ENCODE results near the gene KCNH4.

Gene KCNH4

GRCh38 chr17:42135664-42136653 is 45.0 kb downstream of the KCNH4 start:
- no peak for DNase-seq

- DNase-seq: no peak
Observed at GRCh38 chr17:42135151-42135550, 45.8 kb downstream of the KCNH4 start.

DNA sequence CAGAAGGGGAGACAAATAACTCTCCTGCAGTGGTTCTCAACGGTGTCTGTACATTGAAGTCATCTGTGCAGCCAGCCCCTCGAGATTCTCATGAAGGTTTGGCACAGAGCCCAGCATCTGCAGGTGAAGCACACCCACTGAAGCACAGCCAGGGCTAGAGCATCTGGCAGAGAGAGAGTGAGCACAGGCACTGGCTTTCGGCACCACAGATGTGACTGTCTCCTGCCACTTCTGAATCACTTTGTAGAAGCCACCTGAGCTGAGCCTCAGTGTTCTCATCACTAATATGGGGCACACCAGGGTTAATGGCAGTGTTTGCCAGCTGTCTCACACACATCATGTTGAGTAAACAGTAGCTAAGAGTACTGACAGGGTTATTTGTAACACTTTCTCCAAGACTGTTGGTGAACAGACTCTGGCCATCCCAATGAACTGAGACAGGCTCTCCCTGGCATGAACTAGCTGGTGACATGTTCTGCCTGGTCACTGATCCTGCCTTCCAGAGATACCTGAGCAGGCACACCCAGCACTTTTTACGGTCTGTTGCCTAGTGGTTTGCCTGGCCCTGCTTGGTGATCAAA is 47.4 kb downstream of the KCNH4 start:
- DNase-seq: no peak

DNA sequence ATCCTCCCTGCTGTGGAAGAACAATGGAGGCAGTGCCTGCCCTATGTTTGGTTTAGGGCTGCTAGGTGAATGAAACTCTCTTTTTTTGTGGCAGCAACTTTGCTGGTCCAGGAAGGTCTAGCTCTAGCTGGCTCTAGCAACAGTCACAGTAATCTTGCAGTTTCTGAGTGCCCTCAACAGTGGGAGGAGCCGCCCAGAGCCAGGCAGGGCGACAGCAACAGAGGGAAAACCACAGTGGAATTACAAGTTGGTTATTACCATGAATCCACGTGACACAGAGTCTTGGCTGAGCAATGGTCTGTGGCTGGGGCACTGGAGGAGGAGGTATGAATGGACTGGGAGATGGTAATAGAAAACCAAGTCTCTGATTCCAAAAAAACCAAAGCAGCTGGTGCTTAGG is 48.0 kb downstream of the KCNH4 start:
- peak; percentile 37 for DNase-seq

GRCh38 chr17:42131981-42132432 is 48.9 kb downstream of the KCNH4 start:
- peak; percentile 24 for DNase-seq

DNA sequence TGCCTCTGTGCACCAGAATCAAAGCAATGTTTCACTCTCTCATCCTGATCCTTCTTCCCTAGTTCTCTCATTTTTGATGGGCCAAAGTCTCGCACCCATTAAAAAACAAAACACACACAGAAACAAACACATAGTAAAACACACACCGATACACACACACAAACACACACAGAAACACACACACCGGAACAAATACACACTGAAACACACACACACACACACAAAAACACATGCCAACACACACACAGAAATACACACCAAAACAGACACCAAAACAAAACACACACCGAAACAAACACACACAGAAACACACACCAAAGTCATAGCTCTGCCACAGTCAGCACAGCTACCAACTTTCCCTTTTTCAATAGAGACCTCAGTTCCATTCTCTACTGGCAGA is 49.7 kb downstream of the KCNH4 start:
- DNase-seq: no peak

- DNase-seq: no peak
Observed at GRCh38 chr17:42130310-42130936, 50.5 kb downstream of the KCNH4 start.

DNA sequence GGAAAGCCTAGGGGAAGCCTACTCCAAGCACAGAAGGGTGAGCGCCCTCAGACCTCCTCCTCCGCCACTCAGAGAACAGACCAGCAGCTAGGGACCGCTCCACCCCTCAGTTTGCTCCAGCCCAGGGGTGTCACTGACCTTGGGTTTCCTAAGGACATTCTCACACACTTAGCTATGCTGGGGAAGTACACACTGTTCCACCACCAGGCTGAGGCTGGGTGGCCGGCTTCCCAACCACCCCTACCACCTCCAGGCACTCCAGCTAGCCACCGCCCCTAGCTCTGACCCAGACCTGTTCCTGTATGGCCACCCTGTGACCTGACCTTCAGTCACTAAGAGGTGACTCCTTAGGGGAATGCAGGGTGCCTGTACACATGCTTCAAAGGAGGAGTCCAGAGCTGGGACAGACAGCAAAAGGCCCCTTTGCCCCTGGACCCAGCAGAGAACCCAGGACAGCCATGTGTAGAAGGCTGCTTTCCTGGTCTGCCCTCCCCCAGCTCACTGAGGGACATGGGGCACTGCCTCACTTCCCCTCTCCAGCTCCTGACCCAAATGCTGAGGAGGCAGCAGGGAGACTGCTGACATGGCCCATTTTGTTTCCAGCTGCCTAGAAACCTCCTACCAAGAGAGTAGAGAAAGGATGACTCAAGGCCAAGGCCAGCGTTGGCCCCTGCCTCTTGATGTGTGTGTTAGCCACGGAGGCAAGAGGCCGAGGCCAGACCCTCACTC is 51.7 kb downstream of the KCNH4 start:
- no peak for DNase-seq

DNA sequence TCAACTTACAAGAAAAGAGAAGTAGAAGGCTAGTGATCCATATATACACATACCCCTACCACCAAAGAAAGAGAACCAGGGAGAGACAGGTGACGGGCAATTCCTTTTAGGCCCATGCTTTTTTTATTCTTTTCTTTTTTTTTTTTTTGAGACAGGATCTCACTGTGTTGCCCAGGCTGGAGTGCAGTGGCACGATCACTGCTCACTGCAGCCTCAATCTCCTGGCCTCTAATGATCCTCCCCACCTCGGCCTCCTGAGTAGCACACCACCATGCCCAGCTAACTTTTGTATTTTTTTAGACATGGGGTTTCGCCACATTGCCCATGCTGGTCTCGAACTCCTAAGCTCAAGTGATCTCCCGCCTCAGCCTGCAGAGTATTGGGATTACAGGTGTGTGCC is 53.5 kb downstream of the KCNH4 start:
- no peak for DNase-seq

DNA sequence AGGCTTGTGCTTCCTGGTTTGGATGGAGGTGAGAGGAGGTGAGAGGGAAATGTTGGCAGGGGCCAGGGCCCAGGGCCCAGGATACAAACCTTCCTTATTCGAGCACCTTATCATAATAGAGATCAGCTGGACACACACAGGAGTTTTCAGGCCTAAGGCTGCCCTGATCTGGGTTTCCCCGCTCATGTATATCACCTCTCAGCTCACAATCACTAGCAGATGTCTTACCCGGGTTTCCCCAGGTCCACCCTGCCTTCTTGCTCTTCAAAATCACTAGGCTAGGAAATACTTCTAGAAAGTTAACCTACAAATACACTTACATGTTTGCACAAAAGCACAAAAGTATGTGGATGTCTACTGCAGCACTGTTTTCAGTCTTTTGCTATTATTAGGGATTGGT is 54.1 kb downstream of the KCNH4 start:
- no peak for DNase-seq

- DNase-seq: no peak
Observed at GRCh38 chr17:42125565-42125964, 55.4 kb downstream of the KCNH4 start.

GRCh38 chr17:42124256-42124655 is 56.7 kb downstream of the KCNH4 start:
- no peak for DNase-seq

DNA sequence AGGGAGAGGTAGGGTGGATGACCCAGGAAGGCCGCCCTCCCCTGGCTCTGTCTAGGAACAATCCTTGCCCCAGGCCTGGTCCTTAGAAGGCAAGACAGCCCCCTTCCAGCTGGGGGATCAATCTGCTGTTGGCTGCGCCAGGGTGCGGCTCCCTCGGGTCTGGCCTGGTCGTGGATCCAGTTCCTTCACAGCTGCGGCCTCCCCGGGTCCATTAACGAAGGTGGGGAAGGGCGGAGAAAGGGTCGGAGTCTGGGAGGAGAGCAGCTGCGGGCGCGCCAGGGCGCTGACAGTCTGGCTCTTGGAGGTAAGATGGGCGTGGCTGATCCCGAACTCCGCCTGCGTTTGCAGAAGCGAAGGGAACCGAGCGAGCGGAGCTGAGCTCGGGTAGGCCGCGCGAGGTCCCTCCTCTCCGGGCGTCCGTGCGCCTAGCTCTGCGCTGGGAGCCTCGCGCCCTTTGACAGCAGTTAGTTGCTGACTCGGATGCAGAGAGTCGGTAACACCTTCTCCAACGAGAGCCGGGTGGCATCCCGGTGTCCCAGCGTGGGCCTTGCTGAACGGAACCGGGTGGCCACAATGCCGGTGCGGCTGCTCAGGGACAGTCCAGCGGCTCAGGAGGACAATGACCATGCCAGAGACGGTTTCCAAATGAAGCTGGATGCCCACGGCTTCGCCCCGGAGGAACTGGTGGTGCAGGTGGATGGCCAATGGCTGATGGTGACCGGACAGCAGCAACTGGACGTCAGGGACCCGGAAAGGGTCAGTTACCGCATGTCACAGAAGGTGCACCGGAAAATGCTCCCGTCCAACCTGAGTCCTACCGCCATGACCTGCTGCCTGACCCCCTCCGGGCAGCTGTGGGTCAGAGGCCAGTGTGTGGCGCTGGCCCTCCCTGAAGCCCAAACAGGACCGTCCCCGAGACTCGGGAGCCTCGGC is 58.3 kb downstream of the KCNH4 start, which contains the start of gene HSPB9:
Gene HSPB9, plus strand, starts transcription at position 434 of the 933 bp plus-strand sequence. Its CDS starts 47 bp downstream, at position 481.
- DNase-seq: no peak

DNA sequence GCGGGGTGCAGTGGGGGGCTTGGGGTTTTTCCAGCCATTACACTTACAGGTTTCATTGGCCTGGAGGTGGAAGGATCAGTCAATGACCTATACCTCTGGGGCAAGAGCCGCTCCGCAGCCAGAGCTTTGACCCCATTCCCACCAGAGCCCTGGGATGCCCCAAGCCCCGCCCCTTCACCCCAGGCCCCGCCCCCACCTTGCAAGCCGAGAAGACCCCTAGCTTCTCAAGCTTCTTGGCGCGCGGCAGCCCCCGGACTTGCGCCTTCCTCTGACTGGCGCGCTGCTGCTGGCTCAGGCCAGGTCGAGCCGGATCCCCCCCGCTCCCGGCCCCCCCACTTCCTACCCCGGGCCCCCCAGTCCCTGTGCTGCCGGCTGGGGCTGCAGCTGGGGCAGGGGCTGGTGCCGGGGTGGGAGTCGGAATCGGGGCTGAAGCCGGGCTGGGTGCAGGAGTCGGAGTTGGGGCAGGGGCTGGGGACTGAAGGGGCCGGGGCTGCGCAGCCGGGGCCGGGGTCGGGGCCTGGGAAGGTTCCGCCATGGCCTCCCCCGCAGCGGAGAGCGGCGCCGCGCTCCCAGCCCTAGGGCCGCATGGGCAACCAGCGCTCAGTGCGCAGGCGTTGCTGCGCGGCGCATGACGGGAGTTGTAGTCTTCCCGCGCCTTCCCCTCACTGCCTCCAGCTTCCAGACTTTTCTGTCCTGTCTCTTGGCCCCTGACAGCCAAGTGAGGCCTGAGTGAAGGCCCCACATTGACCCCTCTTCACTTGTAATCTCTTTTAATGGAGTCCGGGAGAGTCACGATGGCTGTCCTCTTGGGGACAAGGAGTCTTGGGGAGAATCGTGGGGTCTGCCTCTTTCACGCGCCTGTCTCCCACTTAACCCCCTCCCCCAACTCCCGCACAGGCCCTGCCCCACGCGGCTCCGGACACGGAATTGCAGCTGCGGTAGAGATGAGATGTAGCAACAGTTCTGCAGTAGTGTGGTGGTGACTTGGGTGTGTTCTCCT is 59.9 kb downstream of the KCNH4 start, which contains the start of gene KAT2A:
Gene KAT2A, minus strand, starts transcription at position 598 of the 1,000 bp plus-strand sequence. Its CDS starts 63 bp downstream, at position 535.
- DNase-seq: peak; percentile 79

- no peak for DNase-seq
Observed at GRCh38 chr17:42120161-42120769, 60.7 kb downstream of the KCNH4 start.

DNA sequence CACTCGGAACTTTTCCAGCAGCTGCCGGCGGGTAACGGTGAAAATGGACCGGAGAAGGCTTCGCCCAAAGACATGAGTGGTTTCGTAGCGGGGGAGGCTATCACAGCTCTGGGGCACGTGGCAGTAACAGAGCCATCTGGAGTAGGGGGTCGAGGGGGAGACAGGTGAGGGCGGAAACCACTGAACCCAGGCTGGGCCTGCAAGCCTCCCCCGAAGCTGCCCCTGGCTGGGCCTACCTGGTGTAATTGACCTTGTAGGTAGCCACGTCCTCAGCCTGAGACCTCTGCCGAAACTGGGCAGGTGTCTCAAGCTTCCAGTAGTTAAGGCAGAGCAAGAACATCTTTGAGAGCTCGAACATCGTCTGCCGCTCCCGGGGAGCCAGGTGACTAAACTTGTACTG is 61.6 kb downstream of the KCNH4 start:
- no peak for DNase-seq

- DNase-seq: peak; percentile 13
Observed at GRCh38 chr17:42118545-42118944, 62.4 kb downstream of the KCNH4 start.

DNA sequence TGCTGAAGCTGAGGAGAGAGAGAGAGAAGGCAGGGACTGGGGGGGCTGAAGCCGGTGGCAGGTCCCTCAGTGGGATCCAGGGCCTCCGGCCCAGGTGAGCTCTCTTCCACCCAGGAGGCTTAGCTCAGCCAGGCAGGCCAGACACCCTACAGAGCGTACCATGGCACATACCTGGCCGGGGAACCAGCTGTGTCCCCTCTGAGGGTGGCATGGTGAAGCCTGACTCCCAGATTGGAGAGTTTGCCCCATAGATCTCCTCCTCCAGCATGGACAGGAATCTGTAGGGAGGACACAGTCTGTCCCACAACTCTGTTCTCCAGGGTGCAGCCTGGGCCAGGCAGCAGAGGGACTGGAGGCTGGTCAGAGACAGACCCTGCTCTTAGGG is 62.8 kb downstream of the KCNH4 start:
- DNase-seq: no peak

GRCh38 chr17:42117397-42118125 is 63.4 kb downstream of the KCNH4 start:
- no peak for DNase-seq
